Left lung (tissue), 10 donors: ENCODE results near the gene ATP10A. TPM values are rescaled to one million over a fixed set of nuclear protein-coding genes. Genes with fewer than 3 reads are reported as not detected.

Experiments
- ATAC-seq: fragments of 200-7000 bp; cut with Tn5 transposase; one replicate; pipeline ENCODE4 v1.9.1; 2020; ENCODE audit warnings: moderate library complexity
- DNase-seq, 4 donors: peaks; one replicate each; pipeline ENCODE4 v3.0.0-alpha.2; 2013 to 2020
- H3K27ac ChIP-seq, 2 donors: fragments of 200-600 bp; sonication (generic) in 1 of 2; one replicate each; pipeline versions ENCODE4 v1.5.0 to v1.8.0; 2020 to 2021
- H3K27me3 ChIP-seq, 2 donors: fragments of 200-600 bp; sonication (generic) in 1 of 2; one replicate each; pipeline versions ENCODE4 v1.5.0 to v1.8.0; 2020 to 2021
- H3K36me3 ChIP-seq, 2 donors: fragments of 200-600 bp; sonication (generic) in 1 of 2; one replicate each; pipeline versions ENCODE4 v1.5.0 to v1.8.0; 2020 to 2021
- H3K4me1 ChIP-seq, 2 donors: fragments of 200-600 bp; one replicate each; pipeline ENCODE4 v1.8.0; 2021
- H3K4me3 ChIP-seq, 2 donors: fragments of 200-600 bp; sonication (generic) in 1 of 2; one replicate each; pipeline versions ENCODE4 v1.5.0 to v1.8.0; 2020 to 2021; ENCODE audit warnings: mild to moderate bottlenecking in 1 of 2
- H3K9me3 ChIP-seq, 2 donors: fragments of 200-600 bp; sonication (generic) in 1 of 2; one replicate each; pipeline versions ENCODE4 v1.5.0 to v1.8.0; 2020 to 2021
- CTCF ChIP-seq, 2 donors: fragments of 200-600 bp; sonication (generic) in 1 of 2; IDR thresholded peaks; one replicate each; pipeline versions ENCODE4 v1.5.0 to v1.8.0; 2021; ENCODE audit warnings: antibody characterized with exemption in 2 of 2
- intact Hi-C, 2 donors: fragments of 100-400 bp; cut with DNase I; formaldehyde crosslinking; loops; one replicate each; pipeline versions ENCODE4 v1.11.2 to v1.14.2; 2022
- polyA plus RNA-seq, 6 donors: library from polyadenylated mRNA; unstranded; fragments of 120-200 nt; gene quantifications; one replicate each; pipeline ENCODE4 v1.2.1, GENCODE V29; 2013; ENCODE audit not compliant: insufficient read length in 6 of 6
- total RNA-seq, 2 donors: library from RNA; stranded (reverse); fragmentation: NEBNext Ultra II Directional; extraction: Animal tissue kit (Norgen Biotek cat#: 25700); gene quantifications; one replicate each; pipeline ENCODE4 v1.2.1, GENCODE V29; 2021
- donor health status: DM: no; HTN: yes; CAD: no.
- donor health status: DM: no; HTN: no; CAD: no.

The ATP10A gene
- total and polyA plus RNA-seq, 8 donors: 0.70 to 46.1 (median 0.87) TPM

- H3K27me3 ChIP-seq: no peaks in the 10 kb centered on the region
- no peak for TF ChIP-seq CTCF (IDR thresholded peaks at IDR 0.05)
- intact Hi-C loops: no loop called here
- H3K36me3 ChIP-seq: peaks cover 0 to 7% of the 10 kb centered on the region in 2 donors
- no peak for ATAC-seq
- DNase-seq: no peak
- H3K4me3 ChIP-seq: no peak overlapping the region
- no peaks in the 10 kb centered on the region for H3K9me3 ChIP-seq
- no peak overlapping the region for H3K27ac ChIP-seq
- H3K4me1 ChIP-seq: peaks cover 3% of the 10 kb centered on the region in 2 donors
Observed at GRCh38 chr15:25778161-25778560, 85.0 kb downstream of the ATP10A start.

- DNase-seq (peak in 1 of 4 donors; percentile 29), ATAC-seq (no peak)
- Histone ChIP-seq H3K9me3 (no peaks in the 10 kb centered on the region), H3K27ac (no peak overlapping the region), H3K36me3 (peaks cover 0 to 7% of the 10 kb centered on the region in 2 donors), H3K4me1 (peaks cover 3% of the 10 kb centered on the region in 2 donors), H3K27me3 (no peaks in the 10 kb centered on the region), H3K4me3 (no peak overlapping the region)
- intact Hi-C loops: no loop called here
- TF ChIP-seq CTCF (IDR thresholded peaks at IDR 0.05): no peak
Observed at GRCh38 chr15:25777037-25777436, 86.1 kb downstream of the ATP10A start.

GRCh38 chr15:25776071-25776746, 86.9 kb downstream of the ATP10A start:
- H3K9me3 ChIP-seq: no peaks in the 10 kb centered on the region
- DNase-seq: no peak
- no peak overlapping the region for H3K4me3 ChIP-seq
- peaks cover 0 to 7% of the 10 kb centered on the region in 2 donors for H3K36me3 ChIP-seq
- H3K27me3 ChIP-seq: no peaks in the 10 kb centered on the region
- H3K27ac ChIP-seq: no peak overlapping the region
- no peak for ATAC-seq
- TF ChIP-seq CTCF (IDR thresholded peaks at IDR 0.05): no peak
- H3K4me1 ChIP-seq: peaks cover 3% of the 10 kb centered on the region in 2 donors
- intact Hi-C loops: no loop called here

GRCh38 chr15:25775317-25775912, 87.7 kb downstream of the ATP10A start:
- no peak for TF ChIP-seq CTCF (IDR thresholded peaks at IDR 0.05)
- Histone ChIP-seq H3K27ac (no peak overlapping the region), H3K36me3 (peaks cover 0 to 6% of the 10 kb centered on the region in 2 donors), H3K4me3 (no peak overlapping the region), H3K27me3 (no peaks in the 10 kb centered on the region), H3K4me1 (peaks cover 3% of the 10 kb centered on the region in 2 donors), H3K9me3 (no peaks in the 10 kb centered on the region)
- DNase-seq: peak in 1 of 4 donors; percentile 33
- peak; percentile 53 for ATAC-seq
- intact Hi-C loops: no loop called here

GRCh38 chr15:25774871-25775270, 88.3 kb downstream of the ATP10A start:
- Histone ChIP-seq H3K27me3 (no peaks in the 10 kb centered on the region), H3K4me3 (no peak overlapping the region), H3K4me1 (peaks cover 3% of the 10 kb centered on the region in 2 donors), H3K36me3 (peaks cover 0 to under 1% of the 10 kb centered on the region in 2 donors), H3K9me3 (no peaks in the 10 kb centered on the region), H3K27ac (no peak overlapping the region)
- intact Hi-C loops: no loop called here
- no peak for ATAC-seq
- no peak for DNase-seq
- TF ChIP-seq CTCF (IDR thresholded peaks at IDR 0.05): no peak
